ENCODE results near the gene TLL2.

DNA sequence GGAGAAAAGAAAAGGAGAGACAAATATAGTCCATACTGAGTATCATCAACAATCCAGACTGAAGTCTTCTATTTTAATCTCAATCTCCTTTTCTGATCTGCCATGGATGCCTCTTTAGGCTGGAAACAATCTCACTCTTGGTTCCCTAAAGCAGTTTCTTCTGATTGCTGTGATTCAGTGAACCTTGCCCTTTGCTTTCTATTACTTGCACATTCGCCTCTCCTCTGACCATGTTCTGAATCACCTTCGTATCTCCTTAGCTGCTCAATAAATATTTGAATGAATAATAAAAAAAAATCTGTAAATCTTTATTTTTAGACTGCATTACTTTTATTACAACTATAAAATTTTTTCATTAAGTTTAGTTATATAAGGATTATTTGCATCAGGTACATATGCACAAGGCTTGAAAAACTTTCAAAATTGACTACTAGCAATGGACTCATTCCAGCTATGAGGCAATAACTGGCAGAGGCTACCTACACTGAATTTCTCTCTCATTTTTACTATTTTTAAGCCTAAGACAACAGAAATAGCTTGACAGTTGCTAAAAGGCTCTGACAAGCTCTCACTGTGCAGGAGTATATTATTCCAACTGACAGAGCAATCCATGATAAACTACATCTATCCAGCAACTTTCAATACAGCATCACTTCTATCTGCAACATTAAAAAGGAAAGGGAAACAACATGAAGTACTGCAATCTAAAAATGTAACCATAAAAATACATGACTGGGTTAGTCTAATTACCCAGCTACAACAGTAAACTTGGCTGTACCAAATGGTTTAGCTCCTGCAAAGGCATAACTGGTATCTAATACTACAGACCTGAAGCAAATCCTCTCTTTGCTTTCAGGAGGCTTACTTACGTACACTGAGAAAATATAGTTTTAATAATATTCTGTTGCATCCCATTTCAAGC, 47.5 kb upstream of the TLL2 start:
- no peak for TF ChIP-seq ETS1 (IDR thresholded peaks at IDR 0.05)
- TF ChIP-seq EZH2 (IDR thresholded peaks at IDR 0.05; ENCODE audit: low read depth, unreplicated experiment) = no peak
- TF ChIP-seq REST (IDR thresholded peaks at IDR 0.05; ENCODE audit: unreplicated experiment) = no peak
- TF ChIP-seq, protein P1, sequence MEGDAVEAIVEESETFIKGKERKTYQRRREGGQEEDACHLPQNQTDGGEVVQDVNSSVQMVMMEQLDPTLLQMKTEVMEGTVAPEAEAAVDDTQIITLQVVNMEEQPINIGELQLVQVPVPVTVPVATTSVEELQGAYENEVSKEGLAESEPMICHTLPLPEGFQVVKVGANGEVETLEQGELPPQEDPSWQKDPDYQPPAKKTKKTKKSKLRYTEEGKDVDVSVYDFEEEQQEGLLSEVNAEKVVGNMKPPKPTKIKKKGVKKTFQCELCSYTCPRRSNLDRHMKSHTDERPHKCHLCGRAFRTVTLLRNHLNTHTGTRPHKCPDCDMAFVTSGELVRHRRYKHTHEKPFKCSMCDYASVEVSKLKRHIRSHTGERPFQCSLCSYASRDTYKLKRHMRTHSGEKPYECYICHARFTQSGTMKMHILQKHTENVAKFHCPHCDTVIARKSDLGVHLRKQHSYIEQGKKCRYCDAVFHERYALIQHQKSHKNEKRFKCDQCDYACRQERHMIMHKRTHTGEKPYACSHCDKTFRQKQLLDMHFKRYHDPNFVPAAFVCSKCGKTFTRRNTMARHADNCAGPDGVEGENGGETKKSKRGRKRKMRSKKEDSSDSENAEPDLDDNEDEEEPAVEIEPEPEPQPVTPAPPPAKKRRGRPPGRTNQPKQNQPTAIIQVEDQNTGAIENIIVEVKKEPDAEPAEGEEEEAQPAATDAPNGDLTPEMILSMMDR (conservative IDR thresholded peaks at IDR 0.05; ENCODE audit: low read depth in 2 of 2) = no peak
